Colonic mucosa (tissue), 4 donors: Measurements from ENCODE around the gene GUCA1A. TPM values are rescaled to one million over a fixed set of nuclear protein-coding genes. Genes with fewer than 3 reads are reported as not detected.
"Not testable (repeated sequence)": the region's sequence is repeated elsewhere in the genome, so short reads cannot be mapped to it uniquely, and the experiment has no call there.

Source experiments
- DNase-seq: peaks from one replicate; pipeline ENCODE4 v3.0.0-alpha.2; 2020
- H3K27ac ChIP-seq: fragments of 200-600 bp; one replicate; pipeline ENCODE4 v1.8.0; 2021
- H3K27me3 ChIP-seq: fragments of 200-600 bp; one replicate; pipeline ENCODE4 v1.8.0; 2021
- H3K36me3 ChIP-seq: fragments of 200-600 bp; one replicate; pipeline ENCODE4 v1.8.0; 2021
- H3K4me1 ChIP-seq: fragments of 200-600 bp; one replicate; pipeline ENCODE4 v1.8.0; 2021; ENCODE audit warnings: mild to moderate bottlenecking
- H3K4me3 ChIP-seq: fragments of 200-600 bp; one replicate; pipeline ENCODE4 v1.8.0; 2021
- H3K9ac ChIP-seq, 2 donors: one replicate each; pipeline ENCODE4 v1.7.0; 2013; ENCODE audit warnings: control low read depth in 2 of 2, low read depth in 2 of 2, low read length in 2 of 2
- H3K9me3 ChIP-seq: fragments of 200-600 bp; one replicate; pipeline ENCODE4 v1.8.0; 2021
- intact Hi-C: fragments of 100-400 bp; cut with DNase I; formaldehyde crosslinking; loops from one replicate; pipeline ENCODE4 v1.14.1; 2022
- total RNA-seq, 2 donors: library from RNA; stranded (reverse); fragmentation: NEBNext Ultra II Directional in 1 of 2; extraction: Animal tissue kit (Norgen Biotek cat#: 25700) in 1 of 2; gene quantifications; one replicate each; pipeline ENCODE4 v1.2.1, GENCODE V29; 2021
- TF ChIP-seq, protein P1 (sequence below): fragments of 200-600 bp; IDR thresholded peaks from one replicate; pipeline ENCODE4 v1.8.0; 2022; ENCODE audit warnings: antibody characterized with exemption, mild to moderate bottlenecking
- donor health status: healthy.
- donor health status: DM: no; HTN: no; CAD: no.
- donor health status: DM: no; HTN: no; CAD: no.

Gene GUCA1A
- total RNA-seq, 2 donors from 2014 or later, result not detected

DNA sequence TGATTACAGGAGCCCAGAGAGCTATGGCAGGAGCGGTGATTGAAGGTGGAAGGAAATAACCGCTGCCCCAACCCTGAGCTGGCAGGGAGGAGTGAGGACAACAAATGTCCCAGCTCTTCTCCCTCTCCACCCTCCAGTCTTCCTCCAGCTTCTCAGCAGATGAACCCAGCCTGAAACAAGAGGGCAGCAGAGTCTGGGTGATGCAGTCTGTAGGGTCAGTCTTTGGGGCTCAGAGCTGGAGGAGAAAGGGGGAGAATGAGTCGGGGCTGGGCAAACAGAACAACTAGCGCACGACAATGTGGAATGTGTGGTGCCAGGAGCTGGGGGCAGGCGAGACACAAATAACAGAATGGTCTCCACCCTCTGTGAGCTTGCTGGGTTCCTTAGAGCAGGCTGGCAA, 4.5 kb upstream of the GUCA1A start:
- Histone ChIP-seq H3K9ac (no peak overlapping the region), H3K27ac (no peak overlapping the region), H3K36me3 (no peaks in the 10 kb centered on the region), H3K4me3 (no peak overlapping the region), H3K9me3 (no peaks in the 10 kb centered on the region), H3K27me3 (no peaks in the 10 kb centered on the region), H3K4me1 (no peaks in the 10 kb centered on the region)
- TF ChIP-seq, protein P1, sequence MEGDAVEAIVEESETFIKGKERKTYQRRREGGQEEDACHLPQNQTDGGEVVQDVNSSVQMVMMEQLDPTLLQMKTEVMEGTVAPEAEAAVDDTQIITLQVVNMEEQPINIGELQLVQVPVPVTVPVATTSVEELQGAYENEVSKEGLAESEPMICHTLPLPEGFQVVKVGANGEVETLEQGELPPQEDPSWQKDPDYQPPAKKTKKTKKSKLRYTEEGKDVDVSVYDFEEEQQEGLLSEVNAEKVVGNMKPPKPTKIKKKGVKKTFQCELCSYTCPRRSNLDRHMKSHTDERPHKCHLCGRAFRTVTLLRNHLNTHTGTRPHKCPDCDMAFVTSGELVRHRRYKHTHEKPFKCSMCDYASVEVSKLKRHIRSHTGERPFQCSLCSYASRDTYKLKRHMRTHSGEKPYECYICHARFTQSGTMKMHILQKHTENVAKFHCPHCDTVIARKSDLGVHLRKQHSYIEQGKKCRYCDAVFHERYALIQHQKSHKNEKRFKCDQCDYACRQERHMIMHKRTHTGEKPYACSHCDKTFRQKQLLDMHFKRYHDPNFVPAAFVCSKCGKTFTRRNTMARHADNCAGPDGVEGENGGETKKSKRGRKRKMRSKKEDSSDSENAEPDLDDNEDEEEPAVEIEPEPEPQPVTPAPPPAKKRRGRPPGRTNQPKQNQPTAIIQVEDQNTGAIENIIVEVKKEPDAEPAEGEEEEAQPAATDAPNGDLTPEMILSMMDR, result no peak
- intact Hi-C loops, result loop anchor here (2.0 kb wide), 1 partner anchor 46 kb away; no protein-coding TSS in a partner anchor
- no peak for DNase-seq

DNA sequence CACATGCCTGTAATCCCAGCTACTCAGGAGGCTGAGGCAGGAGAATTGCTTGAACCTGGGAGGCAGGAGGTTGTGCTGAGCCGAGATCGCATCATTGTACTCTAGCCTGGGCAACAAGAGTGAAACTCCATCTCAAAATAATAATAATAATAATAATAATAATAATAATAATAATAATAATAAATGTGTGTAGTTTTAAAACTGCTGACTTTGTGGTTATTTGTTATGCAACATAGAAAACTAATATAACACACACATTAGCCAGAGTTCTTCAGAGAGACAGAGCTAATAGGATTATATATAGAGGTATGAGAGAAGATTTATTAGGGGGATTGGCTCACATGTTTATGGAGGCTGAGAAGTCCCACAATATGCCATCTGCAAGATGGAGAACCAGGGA, 3.4 kb upstream of the GUCA1A start:
- intact Hi-C loops, result loop anchor here (2.0 kb wide), 1 partner anchor 45 kb away; no protein-coding TSS in a partner anchor
- not testable (repeated sequence) for DNase-seq

DNA sequence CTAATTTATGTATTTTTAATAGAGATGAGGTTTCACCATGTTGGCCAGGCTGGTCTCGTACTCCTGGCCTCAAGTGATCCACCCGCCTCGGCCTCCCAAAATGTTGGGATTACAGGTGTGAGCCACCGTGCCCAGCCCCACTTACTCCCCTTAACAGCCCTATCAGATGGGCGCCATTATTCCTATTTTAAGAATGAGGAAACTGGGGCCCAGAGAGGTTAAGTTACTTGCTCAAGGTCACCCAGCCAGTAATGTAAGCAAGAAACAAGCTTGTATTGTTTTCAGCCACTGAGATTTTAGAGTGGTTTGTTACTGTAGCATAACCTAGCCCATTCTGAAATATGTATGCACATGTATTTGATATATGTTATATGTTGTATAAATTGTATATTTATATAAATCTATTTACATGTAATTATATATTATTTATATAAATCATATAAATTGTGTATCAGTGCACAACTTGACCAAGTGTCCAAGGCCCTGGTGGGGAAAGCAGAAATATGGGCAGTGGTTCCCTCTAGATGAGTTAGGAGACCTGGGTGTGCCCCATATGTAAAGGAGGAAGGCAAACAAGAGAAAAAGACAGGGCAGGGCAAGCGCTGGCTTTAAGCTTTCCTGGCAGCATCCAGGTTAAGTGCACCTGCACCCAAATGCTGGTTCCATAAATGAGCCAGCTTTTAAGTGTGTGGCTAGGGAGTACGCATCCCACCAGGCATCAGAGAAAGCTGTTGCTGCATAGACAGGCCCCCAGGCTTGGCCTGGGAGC, 1.2 kb upstream of the GUCA1A start:
- no peaks in the 10 kb centered on the region for H3K4me1 ChIP-seq
- no peaks in the 10 kb centered on the region for H3K36me3 ChIP-seq
- DNase-seq, result no peak
- no peak overlapping the region for H3K4me3 ChIP-seq
- no peaks in the 10 kb centered on the region for H3K27me3 ChIP-seq
- H3K27ac ChIP-seq, result no peak overlapping the region
- TF ChIP-seq, protein P1, result no peak
- no peak overlapping the region for H3K9ac ChIP-seq
- intact Hi-C loops, result no loop called here
- H3K9me3 ChIP-seq, result no peaks in the 10 kb centered on the region

More for the DNA sequence above, 3.4 kb upstream of the GUCA1A start:
- not testable (repeated sequence) for H3K27ac ChIP-seq, H3K4me1 ChIP-seq, H3K9ac ChIP-seq, H3K9me3 ChIP-seq, H3K27me3 ChIP-seq, H3K36me3 ChIP-seq, H3K4me3 ChIP-seq

DNA sequence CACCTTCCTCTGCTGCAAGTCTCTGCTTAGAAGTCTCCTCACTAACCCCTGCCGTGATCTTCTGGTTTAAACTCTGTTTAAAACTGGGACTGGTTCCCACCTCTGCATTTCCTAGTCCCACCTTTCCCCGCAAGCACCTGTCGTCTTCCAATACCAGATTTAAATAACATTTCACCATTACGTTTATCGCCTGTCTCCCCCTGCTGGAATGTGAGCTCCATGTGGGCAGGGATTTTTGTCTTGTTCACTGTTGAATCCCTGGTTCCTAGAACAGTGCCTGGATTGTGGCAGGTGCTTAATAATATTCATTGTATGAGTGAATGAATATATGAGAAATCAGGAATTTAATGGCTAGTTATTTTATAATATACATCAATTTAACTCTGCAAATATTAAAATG, 2.7 kb downstream of the GUCA1A start:
- Histone ChIP-seq H3K4me1 (no peaks in the 10 kb centered on the region), H3K9me3 (no peaks in the 10 kb centered on the region), H3K27me3 (no peaks in the 10 kb centered on the region), H3K36me3 (no peaks in the 10 kb centered on the region), H3K27ac (no peak overlapping the region), H3K4me3 (no peak overlapping the region), H3K9ac (no peak overlapping the region)
- no peak for DNase-seq
- TF ChIP-seq, protein P1, result no peak
- intact Hi-C loops, result no loop called here

DNA sequence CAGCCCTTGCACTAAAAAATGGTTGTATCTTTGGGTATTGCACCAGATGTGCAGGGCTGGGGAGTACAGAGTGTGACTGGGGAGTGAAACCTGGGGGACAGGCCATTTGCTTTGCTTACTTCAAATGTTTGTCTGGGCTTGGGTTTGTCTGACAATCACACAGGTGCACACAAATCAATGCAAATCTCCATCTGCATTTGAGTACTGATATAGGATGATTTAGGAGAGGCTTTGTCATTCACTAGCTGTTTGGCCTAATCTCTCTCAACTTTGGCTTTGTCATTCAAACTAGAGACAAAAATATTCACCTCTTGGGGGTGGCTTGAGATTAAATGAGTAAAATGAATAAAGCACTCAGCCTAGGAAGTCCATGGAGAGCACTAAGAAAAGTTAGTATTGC, 3.8 kb downstream of the GUCA1A start:
- no peak overlapping the region for H3K4me3 ChIP-seq
- H3K9me3 ChIP-seq, result no peaks in the 10 kb centered on the region
- H3K36me3 ChIP-seq, result no peaks in the 10 kb centered on the region
- no peak for DNase-seq
- intact Hi-C loops, result no loop called here
- H3K4me1 ChIP-seq, result no peaks in the 10 kb centered on the region
- H3K27me3 ChIP-seq, result no peaks in the 10 kb centered on the region
- no peak overlapping the region for H3K9ac ChIP-seq
- TF ChIP-seq, protein P1, result no peak
- no peak overlapping the region for H3K27ac ChIP-seq
